ENCODE results near the gene TXNDC8.

TXNDC8 gene

DNA sequence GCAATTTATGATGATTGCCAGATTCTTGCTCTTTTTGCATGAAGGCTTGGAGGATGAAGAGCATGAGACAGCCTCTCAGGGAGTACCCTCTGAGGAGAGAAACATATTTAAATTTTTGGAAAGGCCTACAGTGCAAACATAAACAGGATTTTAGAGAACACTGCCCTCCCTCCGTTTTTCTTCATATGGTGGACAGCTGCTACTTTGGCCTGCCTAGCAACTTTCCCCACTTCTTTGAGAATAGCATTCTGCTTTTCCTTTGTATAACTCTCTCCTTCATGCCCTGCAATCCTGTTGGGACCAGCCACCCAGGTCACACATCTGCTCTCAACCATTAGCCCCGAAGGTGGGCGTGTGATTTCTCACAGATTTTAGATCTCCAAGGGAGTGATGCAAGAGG, 60.9 kb downstream of the TXNDC8 start:
- no peak for DNase-seq

- DNase-seq, result no peak
Observed at GRCh38 chr9:110270211-110270995, 67.3 kb downstream of the TXNDC8 start.

DNA sequence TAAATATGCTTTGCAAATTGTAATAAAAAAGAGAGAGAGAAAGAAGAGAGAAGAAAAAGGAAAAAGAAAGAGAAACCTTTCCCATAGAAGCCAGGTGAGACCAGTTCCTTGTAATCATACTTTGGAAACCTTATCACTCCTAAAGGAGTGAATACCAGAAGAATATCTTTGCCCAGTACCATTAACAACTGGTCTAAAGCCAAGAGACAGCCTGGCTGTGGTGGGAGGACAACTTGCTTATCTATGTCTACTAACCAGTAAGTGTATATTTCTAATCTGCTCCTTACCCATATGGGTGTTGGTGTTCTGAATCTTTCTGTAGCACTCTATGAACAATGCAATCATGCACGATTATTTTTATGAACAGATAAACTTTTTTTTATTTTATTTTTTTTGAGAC, 70.9 kb downstream of the TXNDC8 start:
- DNase-seq, result no peak

DNA sequence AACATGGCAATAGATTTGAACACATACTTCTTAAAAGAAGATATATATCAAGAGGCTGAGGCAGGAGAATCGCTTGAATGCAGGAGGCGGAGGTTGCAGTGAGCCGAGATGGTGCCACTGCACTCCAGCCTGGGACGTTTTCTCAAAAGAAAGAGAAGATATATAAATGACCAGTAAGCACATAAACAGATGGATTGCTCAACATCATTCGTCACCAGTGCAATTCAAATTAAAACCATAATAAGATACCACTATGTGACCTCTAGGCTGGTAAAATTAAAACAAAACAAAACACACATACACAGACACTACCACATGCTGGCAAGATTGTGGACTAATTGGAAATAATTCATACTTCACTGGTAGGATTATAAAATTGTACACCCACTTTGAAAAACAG, 76.0 kb downstream of the TXNDC8 start:
- no peak for DNase-seq

DNA sequence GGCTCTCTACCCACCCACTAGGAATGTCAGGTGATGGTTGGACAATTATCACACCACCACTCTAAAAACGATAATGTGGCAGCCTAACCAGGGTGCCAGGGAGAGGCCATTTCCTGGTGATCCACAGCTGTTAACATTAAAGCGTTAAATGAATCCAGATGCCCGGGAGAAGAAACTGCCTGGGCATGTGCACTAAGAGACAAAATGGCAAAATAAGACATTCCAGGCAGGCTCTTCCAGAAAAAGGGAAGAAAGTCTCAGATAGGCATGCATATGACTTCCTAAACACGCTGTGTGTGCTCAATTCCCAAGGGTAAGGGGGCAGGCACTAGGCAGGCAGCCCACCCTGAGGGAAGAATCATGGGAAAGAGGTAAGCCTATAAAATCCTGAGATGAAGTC, 76.8 kb downstream of the TXNDC8 start:
- DNase-seq, result no peak

DNA sequence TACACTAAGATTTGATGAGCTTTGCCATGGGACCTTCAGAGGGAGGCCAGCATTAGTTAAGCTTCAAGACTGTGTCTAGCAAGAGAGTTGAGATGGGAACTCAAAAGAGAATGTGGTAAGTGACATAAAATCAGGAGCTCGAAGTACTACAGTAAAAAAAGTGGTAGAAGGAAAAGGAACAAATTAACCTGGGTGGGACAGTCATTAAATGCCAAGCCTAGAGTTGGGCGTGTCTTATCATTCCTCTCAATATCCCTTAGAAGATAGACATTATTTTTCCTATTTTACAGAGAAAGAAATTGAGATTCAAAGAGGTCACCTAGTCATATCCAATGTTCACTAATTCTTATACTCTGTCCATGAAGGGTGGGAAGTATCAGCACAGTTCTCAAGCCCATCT, 78.1 kb downstream of the TXNDC8 start:
- no peak for DNase-seq

GRCh38 chr9:110258690-110259091, 79.0 kb downstream of the TXNDC8 start:
- DNase-seq, result no peak

DNA sequence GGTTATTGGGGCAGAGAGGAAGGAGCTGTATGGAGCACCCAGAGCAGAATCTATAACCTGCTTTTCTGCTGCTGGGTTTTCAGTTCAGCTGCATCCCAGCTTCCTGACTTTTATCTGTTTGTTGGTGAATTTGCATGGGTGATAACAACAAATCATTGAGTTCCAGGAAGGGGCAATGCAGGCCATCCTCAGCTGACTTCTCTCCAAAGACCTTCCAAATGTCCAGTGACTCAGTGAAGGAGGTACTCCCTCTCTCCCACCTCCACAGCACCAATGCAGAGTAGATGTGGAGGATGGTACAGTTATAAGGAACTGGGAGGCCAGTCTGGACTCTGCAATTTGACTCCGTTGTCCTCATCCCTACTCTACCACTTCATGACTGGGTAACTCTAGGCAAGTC, 79.7 kb downstream of the TXNDC8 start:
- DNase-seq, result no peak

DNA sequence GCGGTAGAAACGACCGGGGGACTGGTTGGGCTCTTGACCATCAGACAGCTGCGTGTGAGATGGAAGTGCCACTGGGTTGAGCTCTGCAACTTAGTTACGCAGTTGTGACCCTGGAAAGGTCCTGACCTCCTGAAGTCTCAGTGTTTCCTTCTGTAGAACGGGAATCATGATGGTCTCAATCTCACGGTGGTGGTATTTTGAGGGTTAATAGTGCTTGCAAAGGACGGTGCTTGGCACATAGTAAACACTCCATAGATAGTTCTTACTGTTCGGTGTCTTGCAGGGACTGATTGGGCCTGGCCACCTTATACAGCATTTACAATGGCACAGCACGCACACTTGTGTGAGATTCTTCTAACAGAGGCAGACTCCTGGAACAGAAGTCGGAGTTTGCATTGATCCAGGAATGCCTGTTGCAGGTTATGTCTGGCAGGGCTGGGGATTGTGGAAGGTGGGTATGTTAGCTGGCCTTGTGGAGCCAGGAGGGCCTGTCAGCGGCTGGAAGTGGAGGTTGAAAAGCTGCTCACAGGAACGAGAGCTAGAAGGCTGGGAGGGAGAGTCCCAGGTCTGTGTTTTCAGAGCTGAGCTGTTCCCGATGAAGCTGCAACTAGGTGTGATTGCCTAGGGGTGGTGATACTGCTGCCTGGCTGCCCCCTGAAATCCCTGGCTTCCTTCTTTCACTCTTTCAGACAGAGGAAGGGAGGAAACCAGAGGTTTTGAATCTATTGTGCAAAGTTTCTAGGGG, 80.4 kb downstream of the TXNDC8 start:
- peak; percentile 16 for DNase-seq

GRCh38 chr9:110256380-110257096, 81.1 kb downstream of the TXNDC8 start, which contains the start of gene TXN:
TXN (minus strand) TSS chr9:110256507; CDS start chr9:110256435, 72 bp downstream.
- DNase-seq, result peak; percentile 92

GRCh38 chr9:110255463-110256379, 81.9 kb downstream of the TXNDC8 start:
- peak; percentile 52 for DNase-seq

GRCh38 chr9:110255034-110255462, 82.6 kb downstream of the TXNDC8 start:
- DNase-seq, result no peak

DNA sequence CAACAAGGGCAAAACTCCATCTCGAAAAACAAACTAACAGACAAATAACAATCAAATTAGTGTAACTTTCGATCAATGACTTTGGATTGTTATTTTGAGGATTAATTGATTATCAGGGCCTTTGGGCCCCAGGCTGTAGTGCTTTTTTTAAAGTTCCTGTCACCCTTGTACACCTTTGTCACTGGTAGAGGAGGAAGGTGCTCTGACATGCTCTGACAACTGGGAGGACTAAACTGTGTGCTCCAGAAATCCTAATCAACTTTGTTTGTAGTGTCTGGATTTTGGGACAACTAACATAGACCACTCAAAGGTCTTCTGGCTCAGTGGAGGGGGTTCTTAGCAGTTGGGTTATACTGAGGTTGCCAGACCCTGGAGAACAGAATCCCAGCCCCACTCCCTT, 83.2 kb downstream of the TXNDC8 start:
- DNase-seq, result no peak

Measured in stimulated activated CD4-positive, alpha-beta T cell treated with anti-CD3 and anti-CD28 coated beads, Interleukin-4, amount 100 ng/mL, for 1 hour (primary cell).